Breast epithelium (tissue), 3 donors: Measurements from ENCODE around the gene SUCLG1.

Experiments used
- POLR2A ChIP-seq: fragments of 450-650 bp; IDR thresholded peaks from one replicate; pipeline ENCODE4 v1.6.1; 2016; ENCODE audit warnings: antibody characterized with exemption, mild to moderate bottlenecking, moderate library complexity
- POLR2AphosphoS5 ChIP-seq, 3 donors: sonication (generic); formaldehyde crosslinking; IDR thresholded peaks; one replicate each; pipeline ENCODE4 v1.6.1; 2017; ENCODE audit warnings: antibody characterized with exemption in 3 of 3

- TF ChIP-seq POLR2A (no peak), POLR2AphosphoS5 (IDR thresholded peaks at IDR 0.05) (no peak)
Measured at GRCh38 chr2:84457686-84458085, 1.4 kb downstream of the SUCLG1 start.
